Lung (tissue), 12 donors: ENCODE results near the gene IGFBP1. TPM values are rescaled to one million over a fixed set of nuclear protein-coding genes. Genes with fewer than 3 reads are reported as not detected.

Experiments used
- ATAC-seq: fragments of 200-7000 bp; cut with Tn5 transposase; one replicate; pipeline ENCODE4 v1.9.1; 2020; ENCODE audit warnings: moderate number of reproducible peaks; ENCODE audit not compliant: insufficient read depth, low FRiP score
- DNase-seq, 3 donors: peaks; one replicate each; pipeline ENCODE4 v3.0.0-alpha.2; 2013 to 2017
- H3K27ac ChIP-seq, 2 donors: one replicate each; pipeline ENCODE4 v1.5.1; 2013; ENCODE audit warnings: mild to moderate bottlenecking in 2 of 2, moderate library complexity in 2 of 2, control low read depth in 1 of 2, inconsistent platforms in 1 of 2, low read depth in 1 of 2, low read length in 1 of 2
- H3K27me3 ChIP-seq, 3 donors: one replicate each; pipeline ENCODE4 v1.5.1; 2013; ENCODE audit warnings: low read length in 2 of 3; ENCODE audit not compliant: control insufficient read depth in 3 of 3, insufficient read depth in 3 of 3
- H3K36me3 ChIP-seq, 4 donors: one replicate each; pipeline ENCODE4 v1.5.1; 2013; ENCODE audit warnings: low read length in 4 of 4, mild to moderate bottlenecking in 1 of 4, moderate library complexity in 1 of 4; ENCODE audit not compliant: control insufficient read depth in 4 of 4, insufficient read depth in 4 of 4
- H3K4me1 ChIP-seq, 5 donors: one replicate each; pipeline ENCODE4 v1.5.1; 2013; ENCODE audit warnings: low read length in 5 of 5, mild to moderate bottlenecking in 2 of 5, moderate library complexity in 1 of 5; ENCODE audit not compliant: control insufficient read depth in 5 of 5, insufficient read depth in 5 of 5
- H3K4me3 ChIP-seq: one replicate; pipeline ENCODE4 v1.5.1; 2013; ENCODE audit warnings: mild to moderate bottlenecking, control low read depth, moderate library complexity
- H3K9ac ChIP-seq, 2 donors: one replicate each; pipeline ENCODE4 v1.5.1; 2013; ENCODE audit warnings: low read length in 2 of 2, control low read depth in 1 of 2; ENCODE audit not compliant: insufficient read depth in 1 of 2
- H3K9me3 ChIP-seq, 4 donors: one replicate each; pipeline ENCODE4 v1.5.1; 2013; ENCODE audit warnings: low read length in 3 of 4, mild to moderate bottlenecking in 1 of 4, moderate library complexity in 1 of 4; ENCODE audit not compliant: control insufficient read depth in 4 of 4, insufficient read depth in 3 of 4
- WGBS, 2 donors: extraction: QIAGEN DNeasy Blood & Tissue Kit; methylation state at CpG; one replicate each; pipeline ENCODE4 v1.1.7; 2013; 5-methylcytosine and 5-hydroxymethylcytosine counted together
- polyA plus RNA-seq, 2 donors: library from polyadenylated mRNA; stranded (reverse); fragments of 200-250 nt; gene quantifications; one replicate each; pipeline ENCODE4 v1.2.1, GENCODE V29; 2013
- total RNA-seq, 2 donors: library from RNA; depleted of rRNA in 1 of 2; stranded (reverse); fragments of >200 nt in 1 of 2; gene quantifications; one replicate each; pipeline ENCODE4 v1.2.1, GENCODE V29; 2014 to 2021
- TF ChIP-seq, protein P1 (sequence below): IDR thresholded peaks from 2 replicates; pipeline ENCODE4 v1.5.1; 2012; ENCODE audit warnings: mild to moderate bottlenecking; ENCODE audit errors: control extremely low read depth, extremely low read depth
- donor health status: control.
- donor health status: control.
- donor health status: Bipolar disorder and iron deficiency.
- donor health status: healthy.
- donor health status: DM: yes; HTN: yes; CAD: no.

Gene IGFBP1
- total and polyA plus RNA-seq, 4 donors, result 0.06 TPM; not detected in 3

DNA sequence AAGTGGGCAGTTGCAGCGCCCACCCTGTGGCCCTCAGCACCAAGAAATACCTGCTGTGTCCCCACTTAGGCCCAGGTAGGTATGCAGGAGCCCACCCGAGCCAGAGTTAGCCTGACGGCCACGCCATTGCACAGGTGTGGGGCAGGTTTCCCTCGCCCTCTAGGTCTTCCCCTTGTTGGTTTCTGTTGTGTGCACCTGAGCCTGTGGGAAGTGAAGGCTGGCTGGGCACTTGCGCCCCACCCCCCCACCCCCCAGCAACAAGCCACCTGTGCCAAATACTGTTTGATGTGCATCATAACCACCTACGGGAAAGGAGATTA, 15.3 kb upstream of the IGFBP1 start, which contains the start of gene CCDC201:
TSS of gene CCDC201 (minus strand) at position 48 of the 320 bp plus-strand sequence. CDS start 75 bp downstream, outside the sequence.
- Histone ChIP-seq H3K27ac (no peak within 1 kb of the TSS), H3K4me3 (no peak within 1 kb of the TSS), H3K4me1 (no peaks in the 10 kb centered on the region), H3K9me3 (peaks cover 0 to 6% (median 0%) of the 10 kb centered on the region in 4 donors), H3K36me3 (no peaks in the 10 kb centered on the region), H3K27me3 (no peaks in the 10 kb centered on the region), H3K9ac (no peak within 1 kb of the TSS)
- TF ChIP-seq, protein P1, sequence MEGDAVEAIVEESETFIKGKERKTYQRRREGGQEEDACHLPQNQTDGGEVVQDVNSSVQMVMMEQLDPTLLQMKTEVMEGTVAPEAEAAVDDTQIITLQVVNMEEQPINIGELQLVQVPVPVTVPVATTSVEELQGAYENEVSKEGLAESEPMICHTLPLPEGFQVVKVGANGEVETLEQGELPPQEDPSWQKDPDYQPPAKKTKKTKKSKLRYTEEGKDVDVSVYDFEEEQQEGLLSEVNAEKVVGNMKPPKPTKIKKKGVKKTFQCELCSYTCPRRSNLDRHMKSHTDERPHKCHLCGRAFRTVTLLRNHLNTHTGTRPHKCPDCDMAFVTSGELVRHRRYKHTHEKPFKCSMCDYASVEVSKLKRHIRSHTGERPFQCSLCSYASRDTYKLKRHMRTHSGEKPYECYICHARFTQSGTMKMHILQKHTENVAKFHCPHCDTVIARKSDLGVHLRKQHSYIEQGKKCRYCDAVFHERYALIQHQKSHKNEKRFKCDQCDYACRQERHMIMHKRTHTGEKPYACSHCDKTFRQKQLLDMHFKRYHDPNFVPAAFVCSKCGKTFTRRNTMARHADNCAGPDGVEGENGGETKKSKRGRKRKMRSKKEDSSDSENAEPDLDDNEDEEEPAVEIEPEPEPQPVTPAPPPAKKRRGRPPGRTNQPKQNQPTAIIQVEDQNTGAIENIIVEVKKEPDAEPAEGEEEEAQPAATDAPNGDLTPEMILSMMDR, result no peak
- DNase-seq (no peak), ATAC-seq (no peak)
- WGBS, 2 donors, result 85 to 95% methylated on average over 7 of the region's 7 CpGs

DNA sequence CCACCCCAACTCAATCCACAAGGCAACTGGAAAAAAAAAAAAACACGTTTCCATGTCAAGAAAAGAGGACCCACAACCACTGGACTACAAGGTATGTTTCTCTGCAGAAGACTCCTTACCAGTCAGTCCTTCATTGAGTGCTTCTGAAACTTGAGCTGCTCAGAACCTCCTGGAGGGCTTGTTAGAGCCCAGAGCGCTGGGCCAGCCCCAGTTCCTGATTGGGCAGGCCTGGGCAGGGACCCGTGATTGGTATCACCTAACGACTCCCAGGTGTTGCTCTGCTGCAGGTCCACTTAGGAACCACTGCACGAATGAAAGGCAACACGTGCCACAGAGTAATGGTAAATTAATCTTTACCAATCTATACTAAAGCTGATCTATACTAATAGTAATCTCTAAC, 14.9 kb upstream of the IGFBP1 start:
- H3K9me3 ChIP-seq, result peaks cover 0 to 9% (median 2%) of the 10 kb centered on the region in 4 donors
- no peaks in the 10 kb centered on the region for H3K27me3 ChIP-seq
- no peak overlapping the region for H3K4me3 ChIP-seq
- no peak overlapping the region for H3K9ac ChIP-seq
- no peaks in the 10 kb centered on the region for H3K36me3 ChIP-seq
- ATAC-seq (no peak), DNase-seq (no peak)
- TF ChIP-seq, protein P1, result no peak
- 84 to 90% methylated on average over 6 of the region's 6 CpGs for WGBS, 2 donors
- H3K4me1 ChIP-seq, result no peaks in the 10 kb centered on the region
- no peak overlapping the region for H3K27ac ChIP-seq

DNA sequence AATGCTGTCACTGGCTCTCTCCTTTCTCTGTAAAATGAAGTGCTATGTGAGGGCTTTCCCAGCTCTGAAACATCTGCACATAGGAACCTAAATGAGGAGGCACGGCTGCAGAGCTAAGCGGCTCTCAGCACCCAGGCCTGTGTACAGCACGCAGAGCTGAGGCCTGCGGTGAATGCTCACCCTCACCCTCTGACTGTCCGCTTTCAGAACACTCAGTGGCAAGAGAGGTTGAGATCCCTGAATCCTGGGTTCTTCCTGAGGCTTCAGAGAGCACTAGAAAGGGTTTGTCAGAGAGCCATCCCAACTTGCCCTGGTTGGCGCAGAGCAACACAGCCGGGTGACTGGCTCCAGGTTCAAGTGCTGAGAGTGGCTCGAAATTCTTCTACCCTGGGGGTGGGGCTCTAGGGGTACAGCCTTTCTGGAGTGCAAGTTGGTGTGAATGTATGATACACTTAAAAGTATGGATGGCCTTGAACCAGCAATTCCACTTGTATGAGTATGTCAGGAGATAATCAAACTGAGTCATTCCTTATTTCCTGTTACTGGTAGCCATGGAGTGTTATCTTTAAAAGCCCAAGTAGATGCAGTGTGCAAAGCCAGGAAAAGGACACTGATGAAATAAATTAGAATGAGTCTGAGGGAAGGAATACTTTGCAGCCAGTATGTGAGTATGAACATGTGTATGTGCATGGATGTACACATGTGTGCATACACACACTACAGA, 13.7 kb upstream of the IGFBP1 start:
- no peak overlapping the region for H3K9ac ChIP-seq
- ATAC-seq (no peak), DNase-seq (no peak)
- peaks cover 0 to 13% (median 2%) of the 10 kb centered on the region in 4 donors for H3K9me3 ChIP-seq
- no peaks in the 10 kb centered on the region for H3K36me3 ChIP-seq
- TF ChIP-seq, protein P1, result no peak
- H3K4me1 ChIP-seq, result no peaks in the 10 kb centered on the region
- no peak overlapping the region for H3K4me3 ChIP-seq
- H3K27ac ChIP-seq, result no peak overlapping the region
- no peaks in the 10 kb centered on the region for H3K27me3 ChIP-seq
- 90 to 95% methylated on average over 8 of the region's 8 CpGs for WGBS, 2 donors
